Progenitor cell of endocrine pancreas (in vitro differentiated cells): ENCODE data around the gene RPS5. TPM values are rescaled to one million over a fixed set of nuclear protein-coding genes. Genes with fewer than 3 reads are reported as not detected.

Source experiments
- DNase-seq: peaks from one replicate; pipeline ENCODE4 v3.0.0; 2021; ENCODE audit warnings: low spot score; ENCODE audit not compliant: unreplicated experiment
- H3K27ac Mint-ChIP-seq: 2 replicates; pipeline ENCODE4 v1.8.0; 2021; ENCODE audit warnings: mild to moderate bottlenecking, moderate library complexity, mixed read lengths
- H3K27me3 Mint-ChIP-seq: 2 replicates; pipeline ENCODE4 v1.8.0; 2021; ENCODE audit warnings: mixed read lengths
- H3K36me3 Mint-ChIP-seq: 2 replicates; pipeline ENCODE4 v1.8.0; 2022; ENCODE audit warnings: mixed read lengths; ENCODE audit not compliant: insufficient read depth
- H3K4me1 Mint-ChIP-seq: 2 replicates; pipeline ENCODE4 v1.8.0; 2021; ENCODE audit warnings: low read depth, mixed read lengths
- H3K4me3 Mint-ChIP-seq: 2 replicates; pipeline ENCODE4 v1.8.0; 2021; ENCODE audit warnings: low read depth, mild to moderate bottlenecking, moderate library complexity, mixed read lengths
- H3K9me3 Mint-ChIP-seq: 2 replicates; pipeline ENCODE4 v1.8.0; 2021; ENCODE audit warnings: low read depth, mixed read lengths
- total RNA-seq: library from RNA; stranded (reverse); gene quantifications from 2 replicates; pipeline ENCODE4 v1.2.1, GENCODE V29; 2021
- TF ChIP-seq, protein P1 (sequence below): fragments of 200-600 bp; sonication (generic); IDR thresholded peaks from one replicate; pipeline ENCODE4 v1.5.0; 2021; ENCODE audit warnings: antibody characterized with exemption, mild to moderate bottlenecking; ENCODE audit not compliant: unreplicated experiment

RPS5 gene
- total RNA-seq, 1 donor from 2014 or later, result 1,006 TPM

DNA sequence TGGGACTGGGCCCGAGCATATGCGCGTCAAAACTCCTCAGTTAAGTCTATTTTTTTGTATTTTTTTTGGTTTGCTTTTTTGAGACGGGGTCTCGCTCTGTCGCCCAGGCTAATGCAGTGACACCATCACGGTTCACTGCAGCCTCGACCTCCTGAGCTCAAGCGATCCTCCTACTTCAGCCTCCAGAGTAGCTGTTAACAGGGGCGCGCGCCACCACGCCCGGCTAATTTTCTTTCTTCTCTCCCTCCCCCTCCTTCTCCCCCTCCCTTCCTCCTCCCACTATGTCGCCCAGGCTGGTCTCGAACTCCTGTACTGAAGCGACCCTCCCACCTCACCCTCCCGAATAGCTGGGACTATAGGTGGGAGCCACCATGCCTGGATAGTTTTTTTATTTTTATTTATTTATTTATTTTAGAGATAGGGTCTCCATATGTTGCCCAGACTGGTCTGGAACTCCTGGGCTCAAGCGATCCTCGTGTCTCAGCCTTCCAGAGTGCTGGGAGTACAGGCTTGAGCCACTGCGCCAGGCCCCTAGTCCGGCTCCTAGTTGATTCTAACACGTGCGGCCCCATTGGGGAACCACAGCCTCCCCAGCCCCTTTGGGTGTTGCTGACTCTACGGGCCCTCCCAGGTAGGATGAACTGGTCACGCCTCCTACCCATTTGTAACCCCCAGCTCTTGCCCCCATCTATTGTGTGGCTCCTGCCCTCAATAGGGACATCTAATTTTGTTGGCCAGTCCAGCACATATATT, 5.4 kb upstream of the RPS5 start:
- Mint-ChIP-seq H3K36me3 (no peaks in the 10 kb centered on the region), H3K4me3 (peak overlapping the region; percentile 91), H3K27ac (peak overlapping the region; percentile 95), H3K9me3 (no peaks in the 10 kb centered on the region), H3K4me1 (peaks cover 17% of the 10 kb centered on the region), H3K27me3 (no peaks in the 10 kb centered on the region)
- DNase-seq, result no peak
- TF ChIP-seq, protein P1, sequence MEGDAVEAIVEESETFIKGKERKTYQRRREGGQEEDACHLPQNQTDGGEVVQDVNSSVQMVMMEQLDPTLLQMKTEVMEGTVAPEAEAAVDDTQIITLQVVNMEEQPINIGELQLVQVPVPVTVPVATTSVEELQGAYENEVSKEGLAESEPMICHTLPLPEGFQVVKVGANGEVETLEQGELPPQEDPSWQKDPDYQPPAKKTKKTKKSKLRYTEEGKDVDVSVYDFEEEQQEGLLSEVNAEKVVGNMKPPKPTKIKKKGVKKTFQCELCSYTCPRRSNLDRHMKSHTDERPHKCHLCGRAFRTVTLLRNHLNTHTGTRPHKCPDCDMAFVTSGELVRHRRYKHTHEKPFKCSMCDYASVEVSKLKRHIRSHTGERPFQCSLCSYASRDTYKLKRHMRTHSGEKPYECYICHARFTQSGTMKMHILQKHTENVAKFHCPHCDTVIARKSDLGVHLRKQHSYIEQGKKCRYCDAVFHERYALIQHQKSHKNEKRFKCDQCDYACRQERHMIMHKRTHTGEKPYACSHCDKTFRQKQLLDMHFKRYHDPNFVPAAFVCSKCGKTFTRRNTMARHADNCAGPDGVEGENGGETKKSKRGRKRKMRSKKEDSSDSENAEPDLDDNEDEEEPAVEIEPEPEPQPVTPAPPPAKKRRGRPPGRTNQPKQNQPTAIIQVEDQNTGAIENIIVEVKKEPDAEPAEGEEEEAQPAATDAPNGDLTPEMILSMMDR, result no peak

DNA sequence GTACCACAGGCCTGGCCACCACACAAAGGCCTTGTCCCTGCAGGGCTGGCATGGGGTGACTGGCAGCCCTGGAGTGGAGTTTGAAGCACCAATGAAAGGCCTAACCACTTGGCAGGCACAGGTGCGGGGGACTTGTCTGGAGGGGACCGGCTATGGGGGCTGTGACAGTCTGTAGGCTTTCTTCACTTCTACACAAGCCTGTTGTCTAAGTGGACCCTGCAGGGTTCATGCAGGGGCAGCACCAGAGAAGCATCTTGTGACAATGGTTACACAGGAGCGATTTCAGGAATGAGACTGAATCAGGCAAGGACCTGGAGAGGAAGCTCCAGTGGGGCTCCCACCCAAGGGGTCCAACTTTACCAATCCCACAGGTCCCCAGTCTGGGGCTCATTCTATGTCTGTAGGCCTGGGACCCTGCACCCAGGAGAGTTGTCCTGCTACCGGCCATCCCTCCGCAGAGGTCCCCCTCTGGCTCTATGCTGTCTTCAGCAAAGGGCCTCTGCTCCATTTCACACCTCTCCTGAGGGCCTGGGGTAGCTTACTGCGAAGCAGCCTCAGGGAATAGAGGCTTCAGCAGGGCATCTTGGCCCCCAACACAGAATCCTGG, 4.0 kb upstream of the RPS5 start:
- TF ChIP-seq, protein P1, result no peak
- Mint-ChIP-seq H3K9me3 (no peaks in the 10 kb centered on the region), H3K27me3 (no peaks in the 10 kb centered on the region), H3K36me3 (peaks cover 2% of the 10 kb centered on the region), H3K4me1 (peaks cover 21% of the 10 kb centered on the region), H3K4me3 (peak overlapping the region; percentile 67), H3K27ac (no peak overlapping the region)
- DNase-seq, result no peak

DNA sequence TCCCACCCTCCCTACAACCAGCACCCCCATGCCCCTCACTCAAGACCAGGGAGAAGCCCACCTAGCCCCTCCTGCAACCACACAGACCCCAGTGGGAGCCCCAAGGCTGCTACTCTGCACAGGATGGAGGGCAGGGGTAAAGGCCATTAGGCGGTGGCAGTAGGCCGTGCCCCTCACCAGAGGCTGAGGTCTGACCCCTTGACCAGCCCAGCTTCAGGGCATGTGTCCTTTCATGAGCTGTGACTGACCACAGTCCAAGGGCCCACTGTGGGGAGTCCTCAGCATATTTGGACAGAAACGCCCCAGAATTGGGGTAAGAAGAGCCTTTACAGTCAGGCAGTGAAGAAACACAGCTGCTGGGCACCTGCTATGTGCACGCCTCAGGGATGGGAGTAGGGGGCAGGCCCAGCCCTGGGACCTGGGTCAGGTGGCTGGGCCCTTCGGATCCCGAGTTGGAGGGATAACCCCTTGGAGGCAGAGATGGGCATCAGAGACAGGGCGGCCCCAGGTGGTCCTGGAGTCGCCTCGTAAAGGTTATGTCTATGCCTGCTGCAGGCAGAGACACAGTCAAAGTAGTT, 1.7 kb upstream of the RPS5 start:
- DNase-seq, result no peak
- no peaks in the 10 kb centered on the region for H3K27me3 Mint-ChIP-seq
- H3K36me3 Mint-ChIP-seq, result peaks cover 9% of the 10 kb centered on the region
- H3K9me3 Mint-ChIP-seq, result no peaks in the 10 kb centered on the region
- TF ChIP-seq, protein P1, result no peak
- peak overlapping the region; percentile 95 for H3K4me3 Mint-ChIP-seq
- H3K4me1 Mint-ChIP-seq, result peaks cover 19% of the 10 kb centered on the region
- H3K27ac Mint-ChIP-seq, result peak overlapping the region; percentile 99

DNA sequence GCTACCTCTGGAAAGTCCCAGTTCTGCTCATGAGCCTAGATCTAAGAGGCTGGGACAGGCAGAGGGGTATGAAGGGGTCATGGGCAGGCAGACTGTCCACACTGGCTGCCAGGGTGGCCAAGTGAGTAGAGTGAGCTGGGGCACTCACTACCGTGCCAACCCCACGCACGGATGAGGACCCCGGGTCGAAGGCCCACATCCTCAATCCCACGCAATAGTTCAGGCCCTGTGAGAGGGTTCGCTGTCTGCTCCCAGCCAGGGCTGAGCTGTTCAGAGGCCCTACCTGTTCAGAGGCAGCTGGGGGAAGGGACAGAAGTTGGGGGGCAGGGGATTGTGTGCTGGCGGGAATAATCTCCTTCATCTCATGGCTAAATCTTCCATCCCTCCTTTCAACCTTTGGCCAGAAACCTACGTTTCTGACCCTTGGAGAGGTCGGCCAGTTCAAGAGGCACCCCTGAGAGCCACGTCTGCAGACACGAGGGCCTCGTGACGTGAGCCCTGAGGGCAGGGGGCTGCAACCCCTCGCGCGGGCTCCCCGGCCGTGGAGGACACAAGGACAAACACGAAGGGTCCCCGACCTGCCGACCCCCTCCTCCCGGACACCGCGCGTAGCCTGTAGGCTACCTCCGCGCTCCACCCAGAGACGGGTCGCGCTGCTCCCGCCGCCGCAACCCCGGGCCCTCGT, 1.0 kb upstream of the RPS5 start:
- H3K27ac Mint-ChIP-seq, result peak overlapping the region; percentile 99
- H3K4me3 Mint-ChIP-seq, result peak overlapping the region; percentile 95
- H3K27me3 Mint-ChIP-seq, result no peaks in the 10 kb centered on the region
- H3K4me1 Mint-ChIP-seq, result peaks cover 19% of the 10 kb centered on the region
- TF ChIP-seq, protein P1, result no peak
- peaks cover 12% of the 10 kb centered on the region for H3K36me3 Mint-ChIP-seq
- no peak for DNase-seq
- no peaks in the 10 kb centered on the region for H3K9me3 Mint-ChIP-seq
